Urothelium cell line (cell line): ENCODE measurements around the gene PLCB3.
A peak's percentile ranks its signal among the peaks of the same experiment; 100 is the strongest.

ENCODE experiments used
- DNase-seq: peaks from one replicate; pipeline ENCODE4 v3.0.0; 2011; ENCODE audit warnings: low spot score, mixed read lengths
- FAIRE-seq: peaks from 2 replicates; lab custom pipeline; 2011; peaks lifted over from hg19 to GRCh38; lab: Jason Lieb, UNC

PLCB3 gene

GRCh38 chr11:64316672-64317324 is 65.5 kb downstream of the PLCB3 start:
- FAIRE-seq: no peak
- no peak for DNase-seq

- peak; percentile 86 for FAIRE-seq
- DNase-seq: peak; percentile 90
These were observed 66.1 kb downstream of the PLCB3 start, which contains the start of gene TRMT112 for GRCh38 chr11:64317325-64317960. Gene TRMT112 (minus strand): TSS chr11:64317559. CDS start chr11:64317526, 33 bp downstream.

DNA sequence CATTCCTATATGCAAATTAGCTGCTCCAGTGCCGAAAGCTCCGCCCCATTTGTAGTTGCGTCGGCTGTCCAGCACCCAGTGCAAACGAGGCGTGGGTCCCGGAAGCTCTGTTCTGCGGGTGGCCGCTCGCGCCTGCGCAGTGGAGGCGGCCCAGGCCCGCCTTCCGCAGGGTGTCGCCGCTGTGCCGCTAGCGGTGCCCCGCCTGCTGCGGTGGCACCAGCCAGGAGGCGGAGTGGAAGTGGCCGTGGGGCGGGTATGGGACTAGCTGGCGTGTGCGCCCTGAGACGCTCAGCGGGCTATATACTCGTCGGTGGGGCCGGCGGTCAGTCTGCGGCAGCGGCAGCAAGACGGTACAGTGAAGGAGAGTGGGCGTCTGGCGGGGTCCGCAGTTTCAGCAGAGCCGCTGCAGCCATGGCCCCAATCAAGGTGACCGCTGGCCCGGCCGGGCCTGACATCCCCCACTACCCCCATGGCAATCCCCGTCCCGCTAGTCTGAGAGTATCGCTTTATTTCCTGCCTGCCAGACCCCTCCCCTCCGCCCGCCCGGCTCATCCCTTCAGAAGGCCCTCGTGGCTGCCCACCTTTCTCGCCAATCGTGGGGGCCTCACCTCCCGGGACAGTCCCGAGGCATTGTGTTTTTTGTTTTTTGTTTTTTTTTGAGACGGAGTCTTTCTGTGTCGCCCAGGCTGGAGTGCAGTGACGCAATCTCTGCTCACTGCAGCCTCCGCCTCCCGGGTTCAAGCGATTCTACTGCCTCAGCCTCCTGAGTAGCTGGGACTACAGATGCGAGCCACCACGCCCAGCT is 66.8 kb downstream of the PLCB3 start, which contains the start of gene PRDX5:
Gene PRDX5, plus strand, starts transcription at position 161 of the 805 bp plus-strand sequence. Its CDS starts 95 bp downstream, at position 256.
- DNase-seq: peak; percentile 96
- peak; percentile 93 for FAIRE-seq
